GM03348 (cell line): ENCODE data around the gene SGTB.
"Not testable (repeated sequence)": the region's sequence is repeated elsewhere in the genome, so short reads cannot be mapped to it uniquely, and the experiment has no call there.

Experiments used
- DNase-seq: peaks from one replicate; pipeline ENCODE4 v3.0.0; 2012; ENCODE audit warnings: low spot score

The SGTB gene

DNA sequence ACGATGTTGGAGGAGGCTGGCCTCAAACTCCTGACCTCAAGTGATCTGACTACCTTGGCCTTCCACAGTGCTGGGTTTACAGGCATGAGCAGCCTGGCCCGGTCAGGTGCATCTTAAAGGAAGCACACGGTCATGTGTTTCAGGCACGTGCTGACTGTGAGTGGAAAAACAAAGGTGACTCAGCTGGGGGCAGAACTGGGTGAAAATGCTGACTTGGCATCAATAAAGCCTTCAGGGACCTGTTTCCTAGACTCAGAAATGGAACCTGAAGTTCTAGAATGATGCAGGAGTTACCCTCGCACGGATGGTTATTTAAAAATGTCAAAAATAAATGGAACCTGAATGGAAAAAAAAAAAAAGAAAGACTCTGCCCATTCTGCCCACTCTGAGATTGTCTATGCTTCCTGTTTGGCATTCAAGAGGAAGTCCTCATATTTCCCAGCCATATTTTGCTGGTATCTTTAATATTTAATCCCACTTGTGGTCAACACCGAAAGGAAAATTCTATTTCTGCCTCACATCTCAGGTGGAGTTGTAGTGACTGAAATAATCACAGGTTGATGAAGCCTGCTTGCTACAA, 12.4 kb upstream of the SGTB start:
- not testable (repeated sequence) for DNase-seq

GRCh38 chr5:65732046-65732445, 10.1 kb upstream of the SGTB start:
- DNase-seq, result not testable (repeated sequence)

GRCh38 chr5:65730910-65731309, 9.0 kb upstream of the SGTB start:
- no peak for DNase-seq

- no peak for DNase-seq
These were observed 6.3 kb upstream of the SGTB start for GRCh38 chr5:65728218-65728617.

DNA sequence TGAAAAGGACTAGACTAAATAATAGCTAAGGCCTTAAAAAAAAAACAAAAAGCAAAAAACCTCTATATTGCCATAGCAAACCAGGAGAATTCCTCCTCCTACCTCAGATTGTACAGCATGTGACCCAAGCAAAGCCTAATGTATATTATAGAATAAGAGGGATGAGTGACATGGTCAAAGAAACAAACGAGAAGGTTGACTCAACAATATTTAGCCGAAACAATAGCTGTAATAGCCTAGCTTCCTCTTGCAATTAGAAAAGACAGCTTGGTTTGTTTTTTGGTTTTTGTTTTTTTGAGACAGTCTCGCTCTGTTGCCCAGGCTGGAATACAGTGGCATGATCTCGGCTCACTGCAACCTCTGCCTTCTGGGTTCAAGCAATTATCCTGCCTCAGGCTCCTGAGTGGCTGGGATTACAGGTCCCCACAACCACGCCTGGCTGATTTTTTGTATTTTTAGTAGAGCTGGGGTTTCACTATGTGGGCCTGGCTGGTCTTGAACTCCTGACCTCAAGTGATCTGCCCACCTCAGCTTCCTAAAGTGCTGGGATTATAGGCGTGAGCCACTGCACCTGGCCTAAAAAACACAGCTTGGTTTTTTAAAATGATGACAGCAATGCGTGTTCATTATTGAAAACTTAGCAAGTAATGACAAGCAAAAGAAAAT, 5.7 kb upstream of the SGTB start:
- no peak for DNase-seq

DNA sequence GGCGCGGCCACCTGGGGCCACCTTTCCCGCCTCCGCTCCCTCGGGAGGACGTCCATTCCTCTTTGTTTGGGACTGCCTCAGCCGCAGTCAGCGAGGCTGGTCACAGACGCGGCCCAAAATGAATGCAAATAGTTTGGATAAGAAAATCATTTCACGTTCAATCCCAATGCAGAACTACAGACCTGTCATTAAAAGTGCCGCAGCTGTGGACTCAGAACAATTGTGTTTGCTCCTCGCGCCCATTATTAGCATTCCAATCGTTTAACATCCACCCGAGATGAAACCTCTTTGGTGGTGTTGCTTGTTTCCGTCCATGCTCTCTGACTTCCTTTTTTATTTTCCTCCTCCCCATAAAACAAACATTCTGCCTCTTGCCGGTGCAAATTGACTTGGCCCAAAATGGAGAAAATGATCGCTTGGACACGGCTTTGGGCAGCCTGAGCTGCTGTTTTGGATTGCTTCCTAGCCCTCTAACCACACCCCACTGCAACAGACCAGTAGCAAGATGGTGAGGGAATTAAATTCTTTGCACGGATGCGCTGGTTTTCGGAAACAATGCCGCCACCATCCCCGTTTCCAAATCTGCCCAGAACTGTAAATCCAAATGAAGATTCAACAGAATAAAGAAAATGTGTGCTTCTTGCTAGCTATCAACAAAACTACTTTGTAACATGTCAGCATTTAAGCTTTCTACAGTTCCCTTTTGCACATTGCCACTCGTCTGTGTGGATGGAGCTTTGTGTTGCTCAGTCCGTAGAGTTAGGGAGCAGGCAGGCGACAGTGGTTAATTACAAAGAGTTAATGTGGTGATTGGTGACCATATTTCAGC, 880 bp upstream of the SGTB start:
- peak; percentile 76 for DNase-seq

DNA sequence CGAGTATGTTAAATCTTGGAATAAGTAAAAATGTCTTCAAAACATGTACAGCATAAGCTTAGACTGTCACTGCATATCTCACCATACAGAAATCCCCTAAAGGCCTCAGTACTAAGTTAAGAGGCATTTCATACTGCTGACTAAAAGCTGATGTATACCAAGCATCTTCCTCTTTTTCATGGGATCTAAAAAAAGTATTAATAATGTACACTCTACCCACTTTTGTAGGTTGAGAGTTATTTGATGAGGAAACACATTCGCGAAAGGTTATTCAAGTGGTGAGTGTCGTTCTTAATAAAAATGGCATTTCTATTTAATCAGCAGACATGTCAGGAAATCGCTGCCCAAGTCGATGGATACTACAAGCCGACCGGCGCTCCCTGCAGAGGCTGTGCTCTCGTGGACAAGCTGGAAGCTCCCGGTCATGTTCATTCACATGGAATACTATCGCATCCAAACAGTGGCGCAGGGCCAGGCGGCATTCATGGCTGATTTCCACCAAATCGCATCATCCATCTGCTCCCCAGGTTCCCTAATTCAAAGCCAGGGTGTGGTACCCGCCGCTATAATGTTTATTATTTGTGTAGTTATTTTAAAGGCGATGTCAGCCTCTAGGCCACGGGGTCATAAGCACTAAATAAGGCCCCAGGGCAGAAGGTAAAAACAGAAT, 724 bp downstream of the SGTB start:
- peak; percentile 73 for DNase-seq

DNA sequence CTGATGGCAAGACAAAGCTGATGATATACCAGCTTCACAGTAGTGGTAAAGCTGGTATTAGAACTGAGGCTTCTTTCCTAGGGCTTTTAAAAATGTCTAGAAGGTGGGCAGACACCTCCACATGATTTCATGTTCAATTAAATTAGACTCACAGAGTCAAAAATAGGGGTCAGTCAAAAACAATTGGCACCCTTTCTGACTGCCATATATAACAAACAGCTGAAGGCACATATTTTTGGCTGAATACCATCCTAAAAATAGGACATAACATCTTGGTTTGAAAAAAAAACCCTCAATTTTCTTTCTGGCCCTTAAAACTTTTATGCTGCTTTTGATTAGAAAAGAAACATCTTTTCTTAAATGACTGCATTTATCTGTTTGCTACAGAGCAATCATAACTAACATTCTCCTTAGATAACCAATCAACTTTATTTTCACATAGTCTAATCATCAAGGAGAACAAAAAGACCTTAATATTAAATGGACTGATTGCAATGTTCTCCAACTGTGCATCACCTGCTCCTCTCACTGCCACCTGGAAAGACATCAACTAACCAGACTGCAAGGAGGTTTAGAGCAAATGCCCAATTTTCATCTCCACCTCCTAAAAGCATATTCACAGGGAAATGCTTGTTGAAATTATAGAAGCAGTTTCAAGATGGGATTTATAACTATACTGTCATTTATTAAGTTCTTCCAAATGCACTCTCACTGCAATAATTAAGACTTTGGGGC, 3.2 kb downstream of the SGTB start:
- no peak for DNase-seq

GRCh38 chr5:65708145-65708544, 13.8 kb downstream of the SGTB start:
- DNase-seq, result no peak

GRCh38 chr5:65707663-65708062, 14.2 kb downstream of the SGTB start:
- DNase-seq, result no peak

DNA sequence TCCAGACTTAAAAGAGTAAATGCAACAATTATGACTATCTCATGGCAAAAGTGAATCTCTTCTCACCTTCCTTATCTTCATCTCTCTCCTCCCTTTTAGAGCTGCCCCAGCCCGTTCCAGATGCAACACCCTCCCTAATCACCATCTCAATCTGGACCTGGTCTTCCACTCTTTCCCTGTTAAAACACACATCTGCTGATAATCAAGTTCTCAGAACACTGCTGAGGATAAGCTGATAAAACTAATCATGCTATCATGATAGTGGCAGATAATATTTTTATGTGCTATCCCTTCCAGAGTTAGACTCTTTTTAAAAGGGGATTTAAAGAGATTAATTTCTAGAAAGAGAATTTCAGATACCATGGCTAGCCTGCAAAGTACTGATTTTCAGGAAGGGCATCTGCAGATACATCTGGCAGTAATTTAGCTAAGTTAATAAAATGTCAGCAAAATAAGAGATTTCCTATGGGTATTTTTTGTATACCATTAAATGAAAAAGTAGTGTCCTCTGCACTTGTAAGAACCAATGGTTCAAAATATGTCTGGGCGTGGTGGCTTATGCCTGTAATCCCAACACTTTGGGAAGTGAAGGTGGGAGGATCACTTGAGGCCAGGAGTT, 17.2 kb downstream of the SGTB start:
- DNase-seq, result no peak

DNA sequence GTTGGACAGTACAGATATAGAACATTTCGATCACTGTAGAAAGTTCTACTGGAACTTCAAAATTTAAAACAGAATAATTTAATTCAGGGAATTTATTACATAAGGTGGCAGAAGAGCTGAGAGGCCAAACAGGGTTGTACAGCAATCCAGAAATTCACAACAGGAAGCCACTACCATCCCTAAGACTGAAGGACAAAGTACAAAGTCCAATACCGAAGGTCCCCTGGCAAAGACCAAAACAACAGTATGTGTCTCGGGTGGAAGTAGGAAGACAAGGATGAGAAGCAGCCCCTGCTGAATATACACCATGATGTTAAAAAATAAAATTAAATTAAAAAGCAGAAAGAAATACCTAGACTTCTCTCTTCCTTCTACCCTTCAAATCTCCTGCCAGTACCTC, 19.9 kb downstream of the SGTB start:
- no peak for DNase-seq

GRCh38 chr5:65699338-65699737, 22.6 kb downstream of the SGTB start:
- DNase-seq, result no peak

GRCh38 chr5:65696892-65697291, 25.0 kb downstream of the SGTB start:
- DNase-seq, result peak; percentile 17

GRCh38 chr5:65695896-65696295, 26.0 kb downstream of the SGTB start:
- DNase-seq, result no peak

GRCh38 chr5:65695162-65695755, 26.6 kb downstream of the SGTB start:
- no peak for DNase-seq

DNA sequence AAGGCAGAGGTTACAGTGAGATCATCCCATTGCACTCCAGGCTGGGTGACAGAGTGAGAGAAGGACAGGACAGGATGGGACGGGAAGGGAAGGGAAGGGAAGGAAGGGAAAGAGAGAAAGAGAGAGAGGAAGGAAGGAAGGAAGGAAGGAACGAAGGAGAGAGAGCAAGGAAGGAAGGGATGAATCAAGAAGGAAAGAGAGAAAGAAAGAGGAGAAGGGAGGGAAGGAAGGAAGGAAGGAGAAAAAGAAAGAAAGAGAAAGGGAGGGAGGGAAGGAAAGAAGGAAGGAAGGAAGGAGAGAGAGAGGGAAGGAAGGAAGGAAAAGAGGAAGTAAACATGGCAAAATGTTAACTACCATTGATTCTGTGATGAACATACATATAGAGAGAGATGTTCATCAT, 28.8 kb downstream of the SGTB start:
- no peak for DNase-seq

GRCh38 chr5:65682148-65682547, 39.8 kb downstream of the SGTB start:
- no peak for DNase-seq

DNA sequence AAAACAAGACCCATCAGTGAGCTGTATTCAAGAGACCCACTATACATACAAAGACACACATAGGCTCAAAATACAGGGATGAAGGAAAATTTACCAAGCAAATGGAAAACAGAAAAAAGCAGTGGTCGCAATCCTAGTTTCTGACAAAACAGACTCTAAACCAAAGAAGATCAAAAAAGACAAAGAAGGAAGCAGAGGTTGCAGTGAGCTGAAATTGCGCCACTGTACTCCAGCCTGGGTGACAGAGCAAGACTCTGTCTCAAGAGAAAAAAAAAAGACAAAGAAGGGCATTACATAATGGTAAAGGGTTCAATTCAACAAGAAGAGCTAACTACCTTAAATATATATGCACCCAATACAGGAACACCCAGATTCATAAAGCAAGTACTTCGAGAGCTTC, 45.9 kb downstream of the SGTB start:
- not testable (repeated sequence) for DNase-seq

DNA sequence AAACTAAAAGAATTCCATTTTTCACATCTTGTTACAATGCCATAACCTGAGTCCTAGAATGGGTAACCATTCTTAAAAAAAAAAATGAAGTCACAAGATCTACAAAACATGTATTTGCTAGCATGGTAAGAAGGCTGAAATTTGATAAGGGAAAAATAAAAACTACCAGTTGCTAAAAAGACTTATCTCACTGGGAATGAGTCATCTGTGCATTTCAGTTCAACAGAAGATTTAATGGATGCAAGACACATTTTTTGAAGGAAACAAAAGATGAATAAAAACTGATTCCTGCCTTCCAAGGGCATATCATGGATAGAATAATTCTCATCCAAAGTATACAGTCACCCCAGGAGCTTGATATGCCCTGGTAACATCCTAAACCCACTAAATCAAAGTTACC, 47.2 kb downstream of the SGTB start:
- DNase-seq, result no peak

DNA sequence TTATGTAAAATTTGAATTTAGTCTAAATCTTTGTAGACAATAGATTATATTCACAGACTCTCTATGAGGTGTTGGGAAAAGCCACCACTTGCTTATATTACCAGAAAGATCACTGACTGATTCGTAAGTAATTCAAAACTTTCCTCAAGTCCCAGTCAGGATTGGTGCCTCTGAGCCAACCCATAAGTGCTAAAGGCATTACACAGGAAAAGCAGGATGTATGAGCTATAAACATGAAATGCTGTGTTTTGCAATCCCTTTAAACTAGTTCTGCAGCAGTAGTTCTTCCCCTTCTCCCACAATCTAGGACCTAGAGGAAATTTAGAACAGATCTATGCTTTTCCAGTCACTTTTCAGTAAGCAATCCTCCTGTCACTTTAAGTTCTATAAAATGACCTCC, 49.1 kb downstream of the SGTB start:
- peak; percentile 29 for DNase-seq
